ENCODE data around the gene ZNF827. TPM values are rescaled to one million over a fixed set of nuclear protein-coding genes. Genes with fewer than 3 reads are reported as not detected.

The ZNF827 gene
- total RNA-seq, 6 donors from 2014 or later: 8.1 to 68.1 (median 18.3) TPM

DNA sequence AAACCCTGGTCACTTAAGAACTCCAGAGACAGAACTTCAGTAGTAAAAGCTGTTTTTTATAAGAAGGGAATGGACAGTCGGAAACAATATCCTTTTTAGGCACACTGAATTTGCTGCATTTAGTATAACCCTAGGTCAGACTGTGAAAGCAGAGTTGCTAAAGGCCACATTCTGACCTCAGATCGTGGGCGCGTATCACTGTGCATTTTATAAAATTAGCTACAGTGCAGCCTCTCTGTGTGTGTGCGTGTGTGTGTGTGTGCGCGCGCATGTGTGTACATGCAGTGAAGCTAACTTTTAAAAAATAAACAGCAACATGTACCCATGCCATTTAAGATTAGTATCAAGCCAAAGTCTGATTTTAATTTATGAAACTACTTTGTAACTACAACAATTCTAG is 8.0 kb downstream of the ZNF827 start:
- Histone ChIP-seq H3K27me3 (no peaks in the 10 kb centered on the region), H3K9me3 (no peaks in the 10 kb centered on the region), H3K36me3 (no peaks in the 10 kb centered on the region), H3K27ac (no peak overlapping the region), H3K4me1 (peaks cover 0 to 5% (median 4%) of the 10 kb centered on the region in 4 donors), H3K4me3 (no peak overlapping the region)
- WGBS, 2 donors: 80 to 92% methylated on average over 8 of the region's 8 CpGs
- TF ChIP-seq POLR2AphosphoS5 (IDR thresholded peaks at IDR 0.05) (no peak), EP300 (IDR thresholded peaks at IDR 0.05) (no peak), CTCF (IDR thresholded peaks at IDR 0.05) (no peak), POLR2A (IDR thresholded peaks at IDR 0.05) (no peak)
- ATAC-seq (ENCODE audit: low FRiP score in 2 of 2) (no peak), DNase-seq (no peak)

- 81 to 90% methylated on average over 2 of the region's 2 CpGs for WGBS, 2 donors
- Histone ChIP-seq H3K9me3 (no peaks in the 10 kb centered on the region), H3K36me3 (no peaks in the 10 kb centered on the region), H3K27me3 (no peaks in the 10 kb centered on the region), H3K4me1 (no peaks in the 10 kb centered on the region), H3K27ac (no peak overlapping the region), H3K4me3 (no peak overlapping the region)
- no peak for ATAC-seq (ENCODE audit: low FRiP score in 2 of 2)
- TF ChIP-seq CTCF (IDR thresholded peaks at IDR 0.05) (no peak), EP300 (IDR thresholded peaks at IDR 0.05) (no peak), POLR2AphosphoS5 (IDR thresholded peaks at IDR 0.05) (no peak), POLR2A (IDR thresholded peaks at IDR 0.05) (no peak)
- DNase-seq: no peak
These were observed 9.0 kb downstream of the ZNF827 start for GRCh38 chr4:145929415-145930178.

- 92 to 94% methylated on average over 7 to 8 of the region's 8 CpGs for WGBS, 2 donors
- no peak overlapping the region for H3K27ac ChIP-seq
- H3K36me3 ChIP-seq: no peaks in the 10 kb centered on the region
- no peaks in the 10 kb centered on the region for H3K9me3 ChIP-seq
- no peak overlapping the region for H3K4me3 ChIP-seq
- TF ChIP-seq EP300 (IDR thresholded peaks at IDR 0.05) (no peak), CTCF (IDR thresholded peaks at IDR 0.05) (no peak)
- no peak for DNase-seq
- no peaks in the 10 kb centered on the region for H3K4me1 ChIP-seq
- no peak for ATAC-seq (ENCODE audit: low FRiP score in 2 of 2)
- no peaks in the 10 kb centered on the region for H3K27me3 ChIP-seq
These were observed 9.9 kb downstream of the ZNF827 start for GRCh38 chr4:145928748-145929147.

DNA sequence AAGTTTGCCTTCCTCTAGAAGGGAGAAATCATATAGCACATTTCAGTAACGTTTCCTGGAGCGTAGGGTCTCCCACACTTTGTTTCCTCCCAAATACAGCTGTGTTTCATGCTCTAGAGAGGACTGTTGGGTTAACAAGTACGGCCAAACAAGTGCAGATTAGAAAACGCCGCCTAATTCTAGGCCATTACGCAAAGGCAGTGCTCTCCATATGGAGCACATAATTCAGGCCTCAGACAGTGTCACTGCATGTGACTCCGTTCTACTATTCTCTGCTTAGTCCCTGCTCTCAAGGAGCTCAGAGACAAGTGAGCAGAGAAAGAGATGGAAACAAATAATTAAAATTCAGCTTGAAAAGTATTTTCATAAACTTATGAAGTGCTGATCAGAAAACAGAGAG is 11.6 kb downstream of the ZNF827 start:
- 62 to 73% methylated on average over 7 of the region's 7 CpGs for WGBS, 2 donors
- Histone ChIP-seq H3K4me1 (no peaks in the 10 kb centered on the region), H3K4me3 (no peak overlapping the region), H3K9me3 (no peaks in the 10 kb centered on the region), H3K36me3 (no peaks in the 10 kb centered on the region), H3K27me3 (no peaks in the 10 kb centered on the region), H3K27ac (no peak overlapping the region)
- DNase-seq: no peak
- TF ChIP-seq CTCF (IDR thresholded peaks at IDR 0.05): no peak
- TF ChIP-seq POLR2A (IDR thresholded peaks at IDR 0.05): no peak
- TF ChIP-seq EP300 (IDR thresholded peaks at IDR 0.05): no peak
- TF ChIP-seq POLR2AphosphoS5 (IDR thresholded peaks at IDR 0.05): no peak
- no peak for ATAC-seq (ENCODE audit: low FRiP score in 2 of 2)

DNA sequence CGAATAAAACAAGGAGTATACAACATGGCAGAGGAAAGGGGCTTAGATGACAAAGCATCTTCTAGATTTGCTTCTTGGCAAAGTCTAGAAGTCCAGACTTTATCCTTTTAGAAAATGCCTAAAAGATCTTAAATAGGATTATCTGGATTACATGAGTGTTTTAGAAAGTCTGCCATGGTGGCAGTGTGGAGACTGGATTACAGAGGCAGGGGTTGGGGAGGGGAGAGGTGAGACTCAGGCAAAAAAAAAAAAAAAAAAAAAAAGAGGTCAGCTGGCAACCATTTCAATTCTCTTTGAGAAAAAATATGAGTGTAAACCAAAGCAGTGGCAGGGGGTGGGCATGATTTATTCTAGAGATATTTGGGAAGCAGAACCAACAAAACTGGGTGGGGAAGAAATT is 17.4 kb downstream of the ZNF827 start:
- no peak overlapping the region for H3K27ac ChIP-seq
- WGBS, 2 donors: 100% methylated on average over 1 of the region's 1 CpG
- no peak for TF ChIP-seq EP300 (IDR thresholded peaks at IDR 0.05)
- no peak for TF ChIP-seq POLR2A (IDR thresholded peaks at IDR 0.05)
- no peak for TF ChIP-seq CTCF (IDR thresholded peaks at IDR 0.05)
- no peak for TF ChIP-seq POLR2AphosphoS5 (IDR thresholded peaks at IDR 0.05)

More for the DNA sequence above, 17.4 kb downstream of the ZNF827 start:
- ATAC-seq (ENCODE audit: low FRiP score in 2 of 2) (no peak), DNase-seq (no peak)
- Histone ChIP-seq H3K4me1 (no peaks in the 10 kb centered on the region), H3K36me3 (no peaks in the 10 kb centered on the region), H3K9me3 (no peaks in the 10 kb centered on the region), H3K4me3 (no peak overlapping the region), H3K27me3 (no peaks in the 10 kb centered on the region)
